AG10803 (cell line): ENCODE measurements around the gene C7orf33.
A peak's percentile ranks its signal among the peaks of the same experiment; 100 is the strongest.
"Not testable (repeated sequence)": the region's sequence is repeated elsewhere in the genome, so short reads cannot be mapped to it uniquely, and the experiment has no call there.

Experiments
- DNase-seq: peaks from one replicate; pipeline ENCODE4 v3.0.0; 2010; ENCODE audit warnings: low read depth
- H3K4me3 ChIP-seq: 2 replicates; pipeline ENCODE4 v1.5.1; 2011; ENCODE audit warnings: mild to moderate bottlenecking, low read length, control low read depth
- TF ChIP-seq, protein P1 (sequence below): conservative IDR thresholded peaks from 2 replicates; pipeline ENCODE4 v1.5.1; 2011; ENCODE audit warnings: mild to moderate bottlenecking, low read length, control low read depth, inconsistent platforms

C7orf33 gene

GRCh38 chr7:148567524-148567923 is 23.0 kb upstream of the C7orf33 start:
- TF ChIP-seq, protein P1, sequence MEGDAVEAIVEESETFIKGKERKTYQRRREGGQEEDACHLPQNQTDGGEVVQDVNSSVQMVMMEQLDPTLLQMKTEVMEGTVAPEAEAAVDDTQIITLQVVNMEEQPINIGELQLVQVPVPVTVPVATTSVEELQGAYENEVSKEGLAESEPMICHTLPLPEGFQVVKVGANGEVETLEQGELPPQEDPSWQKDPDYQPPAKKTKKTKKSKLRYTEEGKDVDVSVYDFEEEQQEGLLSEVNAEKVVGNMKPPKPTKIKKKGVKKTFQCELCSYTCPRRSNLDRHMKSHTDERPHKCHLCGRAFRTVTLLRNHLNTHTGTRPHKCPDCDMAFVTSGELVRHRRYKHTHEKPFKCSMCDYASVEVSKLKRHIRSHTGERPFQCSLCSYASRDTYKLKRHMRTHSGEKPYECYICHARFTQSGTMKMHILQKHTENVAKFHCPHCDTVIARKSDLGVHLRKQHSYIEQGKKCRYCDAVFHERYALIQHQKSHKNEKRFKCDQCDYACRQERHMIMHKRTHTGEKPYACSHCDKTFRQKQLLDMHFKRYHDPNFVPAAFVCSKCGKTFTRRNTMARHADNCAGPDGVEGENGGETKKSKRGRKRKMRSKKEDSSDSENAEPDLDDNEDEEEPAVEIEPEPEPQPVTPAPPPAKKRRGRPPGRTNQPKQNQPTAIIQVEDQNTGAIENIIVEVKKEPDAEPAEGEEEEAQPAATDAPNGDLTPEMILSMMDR = no peak
- no peak for DNase-seq

GRCh38 chr7:148570510-148570909 is 20.1 kb upstream of the C7orf33 start:
- TF ChIP-seq, protein P1 = no peak
- no peak overlapping the region for H3K4me3 ChIP-seq
- DNase-seq = no peak

More at GRCh38 chr7:148567524-148567923, 23.0 kb upstream of the C7orf33 start:
- H3K4me3 ChIP-seq = no peak overlapping the region

GRCh38 chr7:148570973-148571372 is 19.6 kb upstream of the C7orf33 start:
- DNase-seq, H3K4me3 ChIP-seq: not testable (repeated sequence)

DNA sequence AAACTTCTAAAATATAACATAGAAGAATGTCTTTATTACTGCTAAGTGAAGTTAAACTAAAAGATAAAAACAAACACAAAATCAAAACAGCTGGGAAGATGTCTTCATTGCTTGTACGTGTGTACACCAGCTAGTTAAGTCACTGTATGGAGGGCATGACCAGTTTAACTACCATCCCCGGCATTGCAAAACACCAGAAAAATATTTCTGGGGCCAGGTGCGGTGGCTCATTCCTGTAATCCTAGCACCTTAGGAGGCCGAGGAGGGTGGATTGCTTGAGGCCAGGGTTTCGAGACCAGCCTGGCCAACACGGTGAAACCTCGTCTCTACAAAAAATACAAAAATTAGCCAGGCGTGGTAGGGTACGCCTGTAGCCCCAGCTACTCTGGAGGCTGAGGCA is 19.2 kb upstream of the C7orf33 start:
- no peak overlapping the region for H3K4me3 ChIP-seq
- no peak for DNase-seq
- TF ChIP-seq, protein P1 = no peak

- no peak for DNase-seq
- H3K4me3 ChIP-seq = no peak overlapping the region
- TF ChIP-seq, protein P1 = no peak
Observed at GRCh38 chr7:148572067-148572522, 18.5 kb upstream of the C7orf33 start.

DNA sequence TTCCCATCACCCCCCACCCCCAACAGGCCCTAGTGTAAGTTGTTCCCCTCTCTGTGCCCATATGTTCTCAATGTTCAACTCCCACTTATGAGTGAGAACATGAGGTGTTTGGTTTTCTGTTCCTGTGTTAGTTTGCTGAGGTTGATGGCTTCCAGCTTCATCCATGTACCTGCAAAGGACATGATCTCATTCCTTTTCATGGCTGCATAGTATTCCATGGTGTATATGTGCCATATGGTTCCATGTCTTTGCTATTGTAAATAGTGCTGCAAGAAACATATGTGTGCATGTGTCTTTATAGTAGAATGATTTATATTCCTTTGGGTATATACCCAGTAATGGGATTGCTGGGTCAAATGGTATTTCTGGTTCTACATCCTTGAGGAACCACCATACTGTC is 17.0 kb upstream of the C7orf33 start:
- not testable (repeated sequence) for DNase-seq, H3K4me3 ChIP-seq

GRCh38 chr7:148575640-148576411 is 14.7 kb upstream of the C7orf33 start:
- TF ChIP-seq, protein P1 = peak; percentile 93
- peak; percentile 56 for DNase-seq
- H3K4me3 ChIP-seq = no peak overlapping the region

DNA sequence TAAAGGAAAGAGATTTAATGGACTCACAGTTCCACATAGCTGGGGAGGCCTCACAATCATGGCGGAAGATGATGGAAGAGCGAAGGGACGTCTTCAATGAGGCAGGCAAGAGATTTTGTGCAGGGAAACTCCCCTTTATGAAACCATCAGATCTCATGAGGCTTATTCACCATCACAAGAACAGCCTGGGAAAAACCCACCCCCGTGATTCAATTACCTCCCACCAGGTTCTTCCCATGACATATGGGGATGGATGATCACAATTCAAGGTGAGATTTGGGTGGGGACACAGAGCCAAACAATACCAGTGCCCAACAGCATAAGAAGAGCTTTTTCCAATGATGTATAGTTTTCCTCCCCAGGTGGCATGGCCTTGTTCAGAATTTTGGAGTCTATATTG is 11.2 kb upstream of the C7orf33 start:
- H3K4me3 ChIP-seq = no peak overlapping the region
- TF ChIP-seq, protein P1 = no peak
- DNase-seq = no peak
